MG63 (cell line): ENCODE results near the gene NCAM1. TPM values are rescaled to one million over a fixed set of nuclear protein-coding genes. Genes with fewer than 3 reads are reported as not detected.
A peak's percentile ranks its signal among the peaks of the same experiment; 100 is the strongest.

Source experiments
- DNase-seq: peaks from one replicate; pipeline ENCODE4 v3.0.0-alpha.2; 2020
- H3K27me3 ChIP-seq: fragments of 250-450 bp; sonication (Bioruptor Pico); 2 replicates; pipeline ENCODE4 v1.5.1; 2020; ENCODE audit warnings: mild to moderate bottlenecking, moderate library complexity
- H3K36me3 ChIP-seq: fragments of 250-450 bp; sonication (Bioruptor Pico); 2 replicates; pipeline ENCODE4 v1.5.1; 2020; ENCODE audit warnings: mild to moderate bottlenecking, moderate library complexity
- H3K4me3 ChIP-seq: fragments of 250-450 bp; sonication (Bioruptor Pico); 2 replicates; pipeline ENCODE4 v1.5.1; 2020; ENCODE audit warnings: mild to moderate bottlenecking, moderate library complexity
- H3K9me3 ChIP-seq: fragments of 250-450 bp; sonication (Bioruptor Pico); 2 replicates; pipeline ENCODE4 v1.5.1; 2020; ENCODE audit warnings: mild to moderate bottlenecking, moderate library complexity
- total RNA-seq: library from RNA; depleted of rRNA; stranded (reverse); fragments of >200 nt; shearing (Covaris generic); gene quantifications from 2 replicates; pipeline ENCODE4 v1.2.3, GENCODE V29; 2014; ENCODE audit warnings: low replicate concordance

NCAM1 gene
- total RNA-seq, 1 experiment from 2014 or later: 6.2 TPM

GRCh38 chr11:113179181-113179704 is 218.0 kb downstream of the NCAM1 start:
- no peaks in the 10 kb centered on the region; the same call in 1 of the 2 replicates for H3K27me3 ChIP-seq
- no peaks in the 10 kb centered on the region for H3K36me3 ChIP-seq
- H3K4me3 ChIP-seq: no peak overlapping the region
- peaks cover 5% of the 10 kb centered on the region for H3K9me3 ChIP-seq
- DNase-seq: no peak

GRCh38 chr11:113181094-113181493 is 219.9 kb downstream of the NCAM1 start:
- peaks cover 5% of the 10 kb centered on the region for H3K9me3 ChIP-seq
- H3K4me3 ChIP-seq: no peak overlapping the region
- H3K36me3 ChIP-seq: no peaks in the 10 kb centered on the region
- H3K27me3 ChIP-seq: no peaks in the 10 kb centered on the region
- DNase-seq: no peak

- H3K4me3 ChIP-seq: no peak overlapping the region
- H3K27me3 ChIP-seq: no peaks in the 10 kb centered on the region
- no peak for DNase-seq
- H3K9me3 ChIP-seq: peaks cover 2% of the 10 kb centered on the region
- H3K36me3 ChIP-seq: no peaks in the 10 kb centered on the region
Observed at GRCh38 chr11:113182288-113182687, 221.1 kb downstream of the NCAM1 start.

GRCh38 chr11:113184498-113184897 is 223.3 kb downstream of the NCAM1 start:
- H3K36me3 ChIP-seq: no peaks in the 10 kb centered on the region
- no peaks in the 10 kb centered on the region for H3K9me3 ChIP-seq
- H3K27me3 ChIP-seq: no peaks in the 10 kb centered on the region
- no peak overlapping the region for H3K4me3 ChIP-seq
- peak; percentile 60 for DNase-seq

GRCh38 chr11:113188371-113188834 is 227.2 kb downstream of the NCAM1 start:
- DNase-seq: no peak

GRCh38 chr11:113189909-113190667 is 228.9 kb downstream of the NCAM1 start:
- no peaks in the 10 kb centered on the region for H3K36me3 ChIP-seq

More at GRCh38 chr11:113188371-113188834, 227.2 kb downstream of the NCAM1 start:
- Histone ChIP-seq H3K36me3 (no peaks in the 10 kb centered on the region), H3K27me3 (no peaks in the 10 kb centered on the region), H3K4me3 (no peak overlapping the region), H3K9me3 (no peaks in the 10 kb centered on the region)

GRCh38 chr11:113192121-113192925 is 231.1 kb downstream of the NCAM1 start:
- Histone ChIP-seq H3K9me3 (no peaks in the 10 kb centered on the region), H3K36me3 (no peaks in the 10 kb centered on the region), H3K27me3 (no peaks in the 10 kb centered on the region), H3K4me3 (no peak overlapping the region)
- no peak for DNase-seq

More at GRCh38 chr11:113189909-113190667, 228.9 kb downstream of the NCAM1 start:
- Histone ChIP-seq H3K27me3 (no peaks in the 10 kb centered on the region), H3K9me3 (no peaks in the 10 kb centered on the region), H3K4me3 (no peak overlapping the region)
- DNase-seq: peak; percentile 87

- Histone ChIP-seq H3K36me3 (no peaks in the 10 kb centered on the region), H3K4me3 (no peak overlapping the region), H3K27me3 (no peaks in the 10 kb centered on the region), H3K9me3 (no peaks in the 10 kb centered on the region)
- DNase-seq: no peak
Observed at GRCh38 chr11:113193016-113193415, 231.8 kb downstream of the NCAM1 start.

- H3K27me3 ChIP-seq: no peaks in the 10 kb centered on the region
- H3K36me3 ChIP-seq: no peaks in the 10 kb centered on the region
- DNase-seq: no peak
- no peak overlapping the region for H3K4me3 ChIP-seq
- no peaks in the 10 kb centered on the region for H3K9me3 ChIP-seq
Observed at GRCh38 chr11:113193946-113194345, 232.7 kb downstream of the NCAM1 start.

- H3K9me3 ChIP-seq: no peaks in the 10 kb centered on the region
- H3K36me3 ChIP-seq: no peaks in the 10 kb centered on the region
- DNase-seq: no peak
- H3K27me3 ChIP-seq: no peaks in the 10 kb centered on the region
- no peak overlapping the region for H3K4me3 ChIP-seq
Observed at GRCh38 chr11:113195728-113196127, 234.5 kb downstream of the NCAM1 start.

- Histone ChIP-seq H3K36me3 (no peaks in the 10 kb centered on the region), H3K4me3 (no peak overlapping the region), H3K27me3 (no peaks in the 10 kb centered on the region), H3K9me3 (no peaks in the 10 kb centered on the region)
- no peak for DNase-seq
Observed at GRCh38 chr11:113197446-113197845, 236.2 kb downstream of the NCAM1 start.

- DNase-seq: no peak
- no peaks in the 10 kb centered on the region for H3K36me3 ChIP-seq
- H3K4me3 ChIP-seq: no peak overlapping the region
- H3K9me3 ChIP-seq: no peaks in the 10 kb centered on the region
- no peaks in the 10 kb centered on the region for H3K27me3 ChIP-seq
Observed at GRCh38 chr11:113198972-113199661, 237.9 kb downstream of the NCAM1 start.

GRCh38 chr11:113199866-113200265 is 238.6 kb downstream of the NCAM1 start:
- H3K4me3 ChIP-seq: no peak overlapping the region
- DNase-seq: no peak

GRCh38 chr11:113201054-113201818 is 240.0 kb downstream of the NCAM1 start:
- Histone ChIP-seq H3K4me3 (no peak overlapping the region), H3K27me3 (no peaks in the 10 kb centered on the region), H3K9me3 (no peaks in the 10 kb centered on the region), H3K36me3 (no peaks in the 10 kb centered on the region)
- DNase-seq: no peak

More at GRCh38 chr11:113199866-113200265, 238.6 kb downstream of the NCAM1 start:
- Histone ChIP-seq H3K36me3 (no peaks in the 10 kb centered on the region), H3K27me3 (no peaks in the 10 kb centered on the region), H3K9me3 (no peaks in the 10 kb centered on the region)

- DNase-seq: peak; percentile 25
Observed at GRCh38 chr11:113202431-113202830, 241.2 kb downstream of the NCAM1 start.

GRCh38 chr11:113203141-113203753 is 242.0 kb downstream of the NCAM1 start:
- H3K4me3 ChIP-seq: no peak overlapping the region
- H3K9me3 ChIP-seq: no peaks in the 10 kb centered on the region
- H3K27me3 ChIP-seq: no peaks in the 10 kb centered on the region
- H3K36me3 ChIP-seq: no peaks in the 10 kb centered on the region
- no peak for DNase-seq

More at GRCh38 chr11:113202431-113202830, 241.2 kb downstream of the NCAM1 start:
- Histone ChIP-seq H3K36me3 (no peaks in the 10 kb centered on the region), H3K9me3 (no peaks in the 10 kb centered on the region), H3K27me3 (no peaks in the 10 kb centered on the region), H3K4me3 (no peak overlapping the region)
